ENCODE measurements around the gene RAPGEF5.
"Not testable (repeated sequence)": the region's sequence is repeated elsewhere in the genome, so short reads cannot be mapped to it uniquely, and the experiment has no call there.

Gene RAPGEF5

DNA sequence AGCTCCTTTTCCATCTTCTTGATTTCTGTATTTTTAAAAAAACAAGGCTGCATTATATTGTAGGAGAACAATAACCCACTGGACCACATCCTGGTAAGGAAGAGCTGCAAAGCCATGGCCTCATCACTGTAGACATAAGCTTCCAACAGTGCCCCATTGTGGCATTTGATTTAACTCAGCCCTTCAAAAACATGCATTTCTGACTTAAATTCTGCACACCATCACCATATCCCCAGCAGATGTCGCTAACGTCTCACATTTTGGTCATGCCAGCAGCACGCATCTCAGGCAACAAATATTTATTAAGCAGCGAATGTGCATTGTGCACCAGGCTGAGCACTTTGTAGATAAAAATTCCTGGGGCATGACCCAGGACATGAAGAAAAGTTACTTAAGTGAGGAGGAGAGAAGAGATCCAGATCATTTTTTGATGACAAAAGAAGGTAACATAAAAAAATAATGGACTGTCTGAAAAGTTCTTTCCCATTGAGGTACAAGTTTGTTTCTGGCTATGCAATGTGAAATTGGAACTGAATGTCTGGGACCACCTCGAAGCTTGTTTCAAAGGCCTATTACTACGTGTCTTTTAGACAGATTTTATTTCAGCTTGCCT, 246.6 kb downstream of the RAPGEF5 start:
- peak; percentile 50 for DNase-seq

DNA sequence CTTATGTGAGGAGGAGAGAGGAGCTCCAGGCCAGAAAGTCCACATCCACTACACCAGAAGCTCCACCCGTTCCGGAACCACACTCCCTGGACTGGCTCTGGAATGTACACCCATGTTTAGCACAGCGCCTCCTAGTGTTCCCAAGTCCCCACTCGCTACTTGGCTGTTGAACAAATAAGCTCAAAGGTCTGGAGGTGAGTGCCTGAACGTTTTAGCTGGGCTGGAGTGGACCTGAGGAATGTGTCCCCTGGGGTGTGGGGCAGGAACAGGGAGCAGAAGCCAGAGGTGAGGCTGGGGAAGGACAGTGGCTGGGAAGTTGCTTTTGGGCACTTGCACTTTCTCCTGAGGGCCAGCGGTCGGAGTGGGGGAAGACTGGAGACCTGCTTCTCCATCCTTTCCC, 247.2 kb downstream of the RAPGEF5 start:
- DNase-seq: no peak

DNA sequence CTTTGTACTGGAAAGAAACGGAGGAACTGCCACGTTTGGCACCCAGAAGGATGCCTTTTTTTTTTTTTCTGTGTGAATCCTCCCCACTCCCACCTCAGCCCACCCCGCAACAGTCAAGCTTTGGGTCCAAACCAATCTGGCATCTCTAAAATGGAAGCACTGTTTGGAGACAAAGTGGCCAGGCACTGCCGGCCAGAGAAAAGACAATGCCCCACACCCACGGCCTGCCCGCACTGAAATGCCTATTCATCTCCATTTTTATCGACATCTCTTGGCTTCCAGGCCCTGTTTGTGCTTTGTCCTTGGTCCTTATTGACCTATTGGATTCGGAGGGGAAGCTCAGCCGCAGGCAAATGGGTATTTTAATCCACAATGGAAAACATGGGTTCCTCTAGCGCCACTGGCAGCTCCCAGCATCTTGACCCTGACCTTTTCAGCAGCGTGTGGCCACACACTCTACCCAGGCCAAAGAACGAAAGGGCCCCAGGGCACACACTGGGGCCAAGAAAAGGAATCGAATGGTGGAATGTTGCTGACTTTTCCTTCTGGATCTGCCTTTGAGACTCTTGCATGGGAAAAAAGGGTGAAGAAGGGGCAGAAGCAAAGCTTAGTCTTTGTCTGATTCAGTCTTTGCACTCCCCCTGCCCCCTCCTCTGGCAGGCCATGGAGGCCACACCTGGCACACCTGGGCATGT, 248.7 kb downstream of the RAPGEF5 start:
- DNase-seq: no peak

DNA sequence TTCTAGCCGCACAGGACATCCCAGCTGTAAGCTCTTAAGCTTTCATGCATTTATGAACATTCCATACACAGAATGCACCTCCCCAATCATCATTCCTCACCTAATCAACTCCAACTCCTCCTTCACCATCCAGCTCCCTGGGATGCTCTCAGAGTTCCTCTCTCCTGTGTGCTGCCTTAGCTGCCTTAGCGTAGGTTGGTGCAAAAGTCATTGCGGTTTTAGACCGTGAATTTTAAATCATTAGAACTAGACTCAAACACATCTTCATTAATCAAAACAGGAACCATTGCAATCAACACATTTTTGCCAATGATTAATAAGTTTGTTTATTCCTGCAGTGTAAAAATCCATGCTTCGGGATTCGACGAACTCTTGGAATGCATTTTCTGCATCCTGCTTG, 251.4 kb downstream of the RAPGEF5 start:
- no peak for DNase-seq

DNA sequence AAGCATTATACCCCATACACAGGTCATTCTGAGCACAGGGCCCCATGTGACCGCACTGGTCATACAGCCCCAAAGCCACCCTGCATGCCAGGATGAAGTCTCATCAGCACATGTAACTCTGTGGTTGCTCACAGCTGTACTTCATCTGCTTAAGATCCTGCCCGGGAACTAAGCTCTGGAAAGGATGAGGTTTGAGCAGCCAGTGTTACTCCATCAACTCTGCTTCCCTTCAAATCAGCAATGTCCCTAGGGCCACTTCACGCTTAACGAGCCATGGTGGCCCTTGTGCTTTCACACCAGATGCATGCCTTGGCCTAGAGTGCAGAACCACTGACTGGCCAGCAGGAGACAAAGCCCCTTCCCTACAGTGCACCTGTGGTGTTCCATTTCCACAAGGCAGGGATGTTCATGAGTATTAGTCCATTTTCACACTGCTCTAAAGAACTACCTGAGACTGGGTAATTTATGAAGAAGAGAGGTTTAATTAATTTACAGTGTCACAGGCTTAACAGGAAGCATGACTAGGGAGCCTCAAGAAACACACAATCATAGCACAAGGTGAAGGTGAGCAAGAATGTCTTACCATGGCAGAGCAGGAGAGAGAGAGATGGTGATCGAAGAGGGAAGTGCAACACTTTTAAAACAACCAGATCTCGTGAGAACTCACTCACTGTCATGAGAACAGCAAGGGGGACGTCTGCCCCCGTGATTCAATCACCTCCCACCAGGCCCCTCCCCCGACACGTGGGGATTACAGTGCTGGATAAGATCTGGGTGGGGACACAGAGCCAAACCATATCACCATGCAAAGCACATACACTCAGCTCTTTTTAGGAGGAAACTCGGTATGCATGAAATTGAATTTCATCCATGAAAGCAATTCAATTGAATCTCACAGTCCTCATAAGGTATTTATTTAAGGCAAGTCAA, 262.3 kb downstream of the RAPGEF5 start:
- DNase-seq: no peak

DNA sequence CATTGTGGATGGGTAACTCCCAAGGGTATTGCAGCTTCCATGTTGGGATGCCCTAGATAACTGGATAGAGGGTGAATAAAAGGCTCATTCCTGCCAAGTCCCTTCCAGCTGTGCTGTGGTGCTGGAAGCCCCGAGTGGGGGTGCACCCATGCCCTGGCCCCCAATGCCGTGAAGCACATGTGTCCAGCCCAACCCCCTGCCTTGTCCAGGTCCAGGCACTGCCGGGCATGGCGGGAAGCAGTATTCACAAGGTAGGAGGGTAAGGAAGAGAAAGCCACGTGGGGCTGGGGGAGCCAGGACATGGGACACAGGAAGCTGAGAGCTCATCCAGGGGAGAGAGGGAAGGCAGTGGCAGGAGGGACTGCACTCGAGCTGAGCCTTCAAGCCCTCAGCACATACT, 263.0 kb downstream of the RAPGEF5 start:
- no peak for DNase-seq

DNA sequence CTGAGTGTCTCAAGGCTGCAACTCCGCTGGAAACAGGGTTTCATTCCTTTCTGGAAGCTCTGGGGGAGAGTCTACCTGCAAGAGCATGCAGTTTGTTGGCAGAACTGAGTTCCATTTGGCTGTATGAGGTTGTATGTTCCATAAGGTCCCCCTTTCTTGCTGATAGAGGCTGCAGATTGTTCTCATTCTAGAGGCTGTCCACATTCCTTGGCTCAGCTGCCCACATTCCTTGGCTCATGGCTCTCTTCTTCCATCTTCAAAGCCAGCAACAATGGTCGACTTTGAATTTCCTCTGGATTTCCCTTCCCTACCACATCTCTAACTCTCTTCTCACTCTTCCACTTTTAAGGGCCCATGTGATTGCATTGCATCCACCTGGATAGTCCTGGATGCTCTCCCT, 264.0 kb downstream of the RAPGEF5 start:
- no peak for DNase-seq

DNA sequence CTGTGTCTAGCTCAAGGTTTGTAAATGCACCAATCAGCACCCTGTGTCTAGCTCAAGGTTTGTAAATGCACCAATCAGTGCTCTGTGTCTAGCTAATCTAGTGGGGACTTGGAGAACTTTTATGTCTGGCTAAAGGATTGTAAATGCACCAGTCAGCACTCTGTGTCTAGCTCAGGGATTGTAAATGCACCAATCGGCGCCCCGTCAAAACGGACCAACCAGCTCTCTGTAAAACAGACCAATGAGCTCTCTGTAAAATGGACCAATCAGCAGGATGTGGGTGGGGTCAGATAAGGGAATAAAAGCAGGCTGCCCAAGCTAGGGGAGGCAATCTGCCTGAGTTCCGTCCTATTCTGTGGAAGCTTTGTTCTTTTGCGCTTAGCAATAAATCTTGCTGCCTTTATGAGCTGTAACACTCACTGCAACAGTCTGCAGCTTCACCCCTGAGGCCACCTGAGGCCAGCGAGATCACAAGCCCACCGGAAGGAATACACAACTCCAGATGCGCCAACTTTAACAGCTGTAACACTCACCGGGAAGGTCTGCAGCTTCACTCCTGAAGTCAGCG, 265.9 kb downstream of the RAPGEF5 start:
- DNase-seq: not testable (repeated sequence)

DNA sequence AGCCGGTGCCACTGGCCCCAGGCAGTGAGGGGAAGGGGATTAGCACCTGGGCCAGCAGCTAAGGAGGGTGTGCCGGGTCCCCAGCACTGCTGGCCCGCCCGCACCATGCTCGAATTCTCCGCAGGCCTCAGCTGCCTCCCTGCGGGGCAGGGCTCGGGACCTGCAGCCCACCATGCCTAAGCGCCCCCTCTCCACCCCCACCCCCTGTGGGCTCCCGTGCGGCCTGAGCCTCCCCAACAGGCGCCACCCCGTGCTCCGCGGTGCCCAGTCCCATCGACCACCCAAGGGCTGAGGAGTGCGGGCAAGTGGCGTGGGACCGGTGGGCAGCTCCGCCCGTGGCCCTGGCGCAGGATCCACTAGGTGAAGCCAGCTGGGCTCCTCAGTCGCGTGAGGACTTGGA, 266.4 kb downstream of the RAPGEF5 start:
- no peak for DNase-seq

DNA sequence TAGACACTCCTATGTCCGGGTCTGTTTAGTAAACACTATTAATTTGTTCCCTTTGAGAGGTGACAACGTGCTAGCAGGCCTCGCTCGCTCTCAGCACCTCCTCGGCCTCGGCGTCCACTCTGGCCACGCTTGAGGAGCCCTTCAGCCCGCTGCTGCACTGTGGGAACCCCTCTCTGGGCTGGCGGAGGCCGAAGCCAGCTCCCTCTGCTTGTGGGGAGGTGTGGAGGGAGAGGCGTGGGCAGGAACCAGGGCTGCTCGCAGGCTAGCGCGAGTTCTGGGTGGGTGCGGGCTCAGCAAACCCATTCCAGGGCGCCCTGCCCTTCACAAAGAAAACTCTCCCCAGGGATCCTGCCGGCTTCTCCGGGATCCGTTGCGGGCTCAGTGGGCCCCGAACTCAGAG, 266.8 kb downstream of the RAPGEF5 start:
- no peak for DNase-seq

DNA sequence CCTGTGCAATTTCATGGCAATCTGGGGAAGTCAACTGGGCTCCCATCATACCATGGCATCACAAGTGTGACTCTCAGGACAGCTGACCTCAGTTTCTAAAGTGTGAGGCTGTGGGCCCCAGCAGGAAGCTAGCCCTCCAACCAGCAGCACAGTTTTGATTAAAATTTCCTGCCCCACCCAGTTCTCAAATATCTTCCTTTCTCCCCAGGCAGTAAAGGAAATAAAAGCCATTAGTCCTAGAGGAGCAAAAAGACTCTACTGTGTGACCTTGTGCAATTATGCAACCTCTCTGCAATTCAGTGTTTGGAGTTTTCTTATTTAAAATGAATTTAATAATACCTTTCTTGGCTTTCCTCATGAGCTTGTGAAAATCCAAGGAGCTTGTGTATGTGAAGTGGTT, 268.1 kb downstream of the RAPGEF5 start:
- no peak for DNase-seq

DNA sequence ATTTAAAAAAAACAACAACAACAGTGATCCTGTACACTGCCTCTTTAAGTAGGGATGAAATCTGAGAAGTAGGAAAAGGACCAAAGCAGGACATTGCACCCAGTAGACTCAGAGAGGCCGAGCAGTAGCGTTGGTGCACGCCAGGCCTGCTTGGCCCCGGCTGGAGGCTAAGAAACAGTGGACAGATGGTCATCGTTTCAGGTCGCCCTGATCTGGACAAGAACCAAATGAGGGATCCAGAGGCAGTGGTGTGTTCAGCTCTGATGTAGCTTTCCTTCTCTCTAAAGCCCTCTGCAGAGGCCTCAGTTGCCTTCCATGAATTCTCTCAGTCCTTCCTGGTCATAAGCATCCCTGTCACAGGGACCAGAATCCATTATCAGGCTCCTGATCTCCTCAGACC, 269.1 kb downstream of the RAPGEF5 start:
- DNase-seq: no peak

DNA sequence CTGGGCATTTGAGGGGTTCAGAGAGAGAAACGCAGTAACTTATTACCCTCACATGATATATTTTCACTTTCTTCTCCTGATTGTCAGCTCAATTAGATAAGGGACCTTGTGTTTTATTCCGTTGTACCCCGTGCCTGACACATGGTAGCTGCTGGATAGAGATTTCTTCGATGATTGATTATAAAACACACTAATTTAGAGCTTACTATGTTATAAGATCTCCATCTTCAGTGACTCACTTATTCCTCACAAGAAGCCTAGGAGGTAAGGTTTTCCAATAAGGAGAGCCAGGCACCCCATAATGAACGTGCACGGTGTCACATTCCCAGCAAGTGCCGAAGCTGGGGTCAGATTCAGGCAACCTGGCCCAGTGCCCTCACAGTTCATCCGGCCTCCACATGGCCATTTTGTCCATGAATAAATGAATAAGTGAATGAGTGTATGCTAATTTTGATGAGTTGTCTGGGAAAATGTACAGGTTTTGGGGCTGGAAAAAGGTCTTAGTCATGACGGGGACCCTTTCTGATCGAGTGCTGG, 273.2 kb downstream of the RAPGEF5 start:
- DNase-seq: no peak

DNA sequence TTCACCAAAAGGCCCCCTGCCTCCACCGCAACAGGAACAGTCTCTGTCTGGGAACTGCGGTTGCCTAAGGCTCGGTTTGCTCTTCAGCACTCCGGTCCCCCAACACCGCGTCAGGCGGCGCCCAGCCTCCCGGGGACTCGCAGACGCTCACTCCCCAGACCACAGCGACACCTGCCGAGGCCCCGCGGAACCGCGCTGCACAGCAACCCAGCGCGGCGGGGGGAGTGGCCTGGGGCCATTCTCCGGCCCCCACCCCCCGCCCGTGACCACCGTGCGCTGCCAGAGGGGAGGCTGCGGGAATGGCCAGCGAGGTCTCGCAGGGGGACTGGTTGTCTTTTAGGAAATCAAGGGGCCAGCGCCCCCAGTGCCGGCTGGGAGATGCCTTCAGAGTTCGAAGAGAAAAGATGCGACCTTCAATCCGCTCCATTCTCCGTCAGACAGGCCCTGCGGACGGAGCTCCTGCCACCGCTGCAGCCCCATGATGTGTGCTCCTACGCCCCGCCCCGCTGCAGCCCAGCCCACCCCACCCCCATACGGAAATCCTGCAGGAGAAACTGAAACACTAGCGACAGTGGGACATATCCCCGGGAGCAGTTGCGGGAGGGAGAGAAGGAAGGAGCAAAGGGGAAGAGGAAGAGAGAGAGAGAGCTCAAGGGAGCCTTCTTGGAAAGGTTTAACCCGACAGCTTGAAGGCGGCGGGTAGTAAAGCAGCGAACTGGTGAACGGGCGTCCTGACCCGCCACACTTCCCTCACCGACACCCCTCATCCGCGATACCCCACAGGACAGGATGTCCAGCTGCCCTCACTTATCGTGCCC, 273.9 kb downstream of the RAPGEF5 start:
- DNase-seq: peak; percentile 79

DNA sequence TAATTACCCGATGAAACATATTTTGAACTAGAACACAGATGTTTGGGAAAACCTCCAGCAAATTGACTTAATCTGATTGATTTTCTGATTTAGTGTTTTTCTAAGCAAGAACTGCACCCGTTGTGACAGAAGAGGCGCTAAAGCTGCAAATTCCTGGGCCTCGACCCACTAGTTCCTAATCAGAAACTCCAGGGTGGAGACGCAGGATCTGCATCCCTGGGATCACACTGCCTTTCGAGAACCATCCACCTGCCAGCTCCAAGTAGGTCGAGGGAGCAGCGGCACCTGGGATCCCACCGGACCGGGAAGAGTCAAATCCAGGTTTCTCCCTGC, 274.4 kb downstream of the RAPGEF5 start:
- DNase-seq: no peak

DNA sequence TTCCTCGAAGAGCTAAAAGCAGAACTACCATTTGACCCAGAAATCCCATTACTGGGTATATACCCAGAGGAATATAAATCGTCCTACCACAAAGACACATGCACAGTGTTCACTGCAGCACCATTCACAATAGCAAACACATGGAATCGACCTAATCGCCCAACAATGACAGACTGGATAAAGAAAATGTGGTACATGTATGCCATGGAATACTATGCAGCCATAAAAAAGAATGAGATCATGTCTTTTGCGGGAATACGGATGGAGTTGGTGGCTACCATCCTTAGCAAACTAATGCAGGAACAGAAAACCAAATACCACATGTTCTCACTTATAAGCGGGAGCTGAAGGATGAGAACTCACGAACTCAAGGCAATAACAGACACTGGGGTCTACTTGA, 276.7 kb downstream of the RAPGEF5 start:
- not testable (repeated sequence) for DNase-seq

DNA sequence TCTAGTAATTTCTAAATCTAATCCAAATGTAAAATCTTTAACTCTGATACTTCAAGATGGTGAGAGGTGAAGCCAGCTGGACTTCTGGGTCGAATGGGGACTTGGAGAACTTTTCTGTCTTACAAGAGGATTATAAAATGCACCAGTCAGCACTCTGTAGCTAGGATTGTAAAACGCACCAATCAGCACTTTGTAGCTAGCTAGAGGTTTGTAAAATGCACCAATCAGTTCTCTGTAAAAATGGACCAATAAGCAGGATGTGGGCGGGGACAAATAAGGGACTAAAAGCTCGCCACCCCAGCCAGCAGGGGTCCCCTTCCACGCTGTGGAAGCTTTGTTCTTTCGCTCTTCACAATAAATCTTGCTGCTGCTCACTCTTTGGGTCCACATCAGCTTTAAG, 278.1 kb downstream of the RAPGEF5 start:
- DNase-seq: not testable (repeated sequence)

DNA sequence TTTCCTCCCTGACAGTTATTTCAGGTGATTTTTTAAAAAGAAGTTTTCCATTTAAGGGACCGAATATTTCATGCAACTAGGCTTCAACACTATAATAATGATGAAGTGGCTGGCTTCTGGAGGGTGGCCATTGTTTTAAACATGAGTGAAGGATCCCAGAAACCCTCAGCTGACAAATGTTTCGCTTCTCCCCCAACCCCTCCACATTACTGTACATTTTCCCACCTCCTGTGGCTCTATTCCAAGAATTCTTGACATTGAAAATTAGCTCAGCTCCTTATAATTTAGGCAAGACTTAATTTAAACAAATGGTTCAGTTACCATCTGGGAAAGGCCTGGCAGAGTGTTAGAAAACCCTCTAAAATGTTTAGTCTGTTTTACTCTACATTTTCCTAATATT, 281.4 kb downstream of the RAPGEF5 start:
- DNase-seq: no peak

DNA sequence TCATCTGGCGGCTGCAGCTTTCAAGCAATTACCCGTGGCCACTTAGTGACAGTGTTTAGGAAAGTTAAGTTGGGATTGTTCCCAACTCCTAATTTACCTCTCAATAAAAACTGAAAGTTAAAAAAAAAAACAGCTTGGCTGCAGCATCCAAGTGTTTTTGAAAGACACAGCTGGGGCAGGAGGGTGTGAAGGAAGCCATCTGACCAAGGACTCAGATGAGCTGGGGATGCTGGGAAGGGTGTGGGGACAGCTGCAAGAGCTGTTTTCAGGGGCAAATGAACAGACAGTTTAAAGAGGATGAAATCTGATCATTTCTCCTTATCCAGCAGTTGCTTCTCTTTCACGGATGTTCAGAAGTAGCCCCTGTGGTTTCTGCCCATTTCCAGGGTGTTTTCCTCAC, 282.1 kb downstream of the RAPGEF5 start:
- DNase-seq: no peak

All from T-helper 9 cell (primary cell).